Gastrocnemius medialis (tissue), 4 donors: ENCODE measurements around the gene NAP1L4. TPM values are rescaled to one million over a fixed set of nuclear protein-coding genes. Genes with fewer than 3 reads are reported as not detected.

ENCODE experiments used
- ATAC-seq, 2 donors: fragments of 150-250 bp; one replicate each; pipeline ENCODE4 v1.9.1; 2016
- DNase-seq, 2 donors: peaks; one replicate each; pipeline ENCODE4 v3.0.0-alpha.2; 2019
- H3K27ac ChIP-seq, 4 donors: fragments of 200-600 bp; sonication (generic); 1 replicate in 1 of 4; 2 replicates in 3 of 4; pipeline ENCODE4 v1.5.1; 2016 to 2018; ENCODE audit warnings: mild to moderate bottlenecking in 2 of 4, moderate library complexity in 1 of 4
- H3K27me3 ChIP-seq, 3 donors: fragments of 200-600 bp; sonication (generic) in 2 of 3; 1 replicate in 1 of 3; 2 replicates in 2 of 3; pipeline versions ENCODE4 v1.5.1 to v1.6.0; 2016 to 2019; ENCODE audit warnings: mild to moderate bottlenecking in 1 of 3, moderate library complexity in 1 of 3
- H3K36me3 ChIP-seq, 2 donors: fragments of 200-600 bp; sonication (generic) in 1 of 2; one replicate each; pipeline ENCODE4 v1.5.1; 2017 to 2018
- H3K4me1 ChIP-seq, 2 donors: fragments of 200-600 bp; sonication (generic) in 1 of 2; one replicate each; pipeline ENCODE4 v1.5.1; 2016 to 2017; ENCODE audit warnings: mild to moderate bottlenecking in 2 of 2
- H3K4me3 ChIP-seq, 4 donors: fragments of 200-600 bp; sonication (generic) in 3 of 4; 1 replicate in 1 of 4; 2 replicates in 3 of 4; pipeline ENCODE4 v1.5.1; 2016 to 2019; ENCODE audit warnings: mild to moderate bottlenecking in 2 of 4
- H3K9me3 ChIP-seq, 3 donors: fragments of 200-600 bp; sonication (generic) in 2 of 3; 1 replicate in 1 of 3; 2 replicates in 2 of 3; pipeline ENCODE4 v1.5.1; 2016 to 2019
- CTCF ChIP-seq, 5 experiments: fragments of 450-650 bp in 3 of 5; fragments of 200-600 bp in 2 of 5; sonication (generic) in 2 of 5; IDR thresholded peaks in 4 of 5; conservative IDR thresholded peaks in 1 of 5; 1 replicate in 4 of 5; 2 replicates in 1 of 5; pipeline ENCODE4 v1.5.1; 2016 to 2019; ENCODE audit warnings: antibody characterized with exemption in 5 of 5, mild to moderate bottlenecking in 3 of 5, moderate library complexity in 3 of 5
- POLR2A ChIP-seq, 2 donors: fragments of 450-650 bp; IDR thresholded peaks; one replicate each; pipeline ENCODE4 v1.6.1; 2017; ENCODE audit warnings: antibody characterized with exemption in 2 of 2, mild to moderate bottlenecking in 2 of 2, moderate library complexity in 2 of 2
- in situ Hi-C, 4 donors: fragments of 200-750 bp; cut with MboI; loops; one replicate each; pipeline versions ENCODE4 v1.15.0 to v1.8.0; 2017; ENCODE audit warnings: low sequenced_read_pairs in 4 of 4
- intact Hi-C: fragments of 100-400 bp; cut with DNase I; formaldehyde crosslinking; loops from one replicate; pipeline ENCODE4 v1.15.1; 2023; ENCODE audit warnings: low total_unique reads
- total RNA-seq, 4 donors: library from RNA; depleted of rRNA; stranded (reverse); fragments of >200 nt; gene quantifications; one replicate each; pipeline versions ENCODE4 v1.1.0 to v1.2.3, GENCODE V29; 2016

Gene NAP1L4
- total RNA-seq, 4 donors from 2014 or later = 86.4 to 123 (median 111) TPM

- in situ Hi-C loops = no loop called here
- intact Hi-C loops = no loop called here
- H3K27me3 ChIP-seq = no peaks in the 10 kb centered on the region
Measured at GRCh38 chr11:2964782-2965181, 27.3 kb downstream of the NAP1L4 start.

GRCh38 chr11:2963761-2964160 is 28.4 kb downstream of the NAP1L4 start:
- in situ Hi-C loops = no loop called here
- no peak for ATAC-seq

More at GRCh38 chr11:2964782-2965181, 27.3 kb downstream of the NAP1L4 start:
- no peaks in the 10 kb centered on the region for H3K4me1 ChIP-seq
- DNase-seq (no peak), ATAC-seq (peak in 1 of 2 donors; percentile 61)
- no peak overlapping the region for H3K27ac ChIP-seq
- H3K9me3 ChIP-seq = no peaks in the 10 kb centered on the region
- H3K4me3 ChIP-seq = no peak overlapping the region
- TF ChIP-seq CTCF (IDR thresholded peaks at IDR 0.05 in 4 of 5, conservative IDR thresholded peaks at IDR 0.05 in 1 of 5) (no peak), POLR2A (IDR thresholded peaks at IDR 0.05) (no peak)
- H3K36me3 ChIP-seq = peaks cover 2 to 78% of the 10 kb centered on the region in 2 donors

GRCh38 chr11:2963112-2963754 is 28.9 kb downstream of the NAP1L4 start:
- Histone ChIP-seq H3K4me3 (no peak overlapping the region), H3K27me3 (no peaks in the 10 kb centered on the region), H3K27ac (no peak overlapping the region), H3K36me3 (peaks cover 2 to 78% of the 10 kb centered on the region in 2 donors), H3K9me3 (no peaks in the 10 kb centered on the region), H3K4me1 (no peaks in the 10 kb centered on the region)
- no peak for DNase-seq
- ATAC-seq = no peak
- no peak for TF ChIP-seq POLR2A (IDR thresholded peaks at IDR 0.05)
- no peak for TF ChIP-seq CTCF (IDR thresholded peaks at IDR 0.05 in 4 of 5, conservative IDR thresholded peaks at IDR 0.05 in 1 of 5)
- in situ Hi-C loops (no loop called here), intact Hi-C loops (no loop called here)

More at GRCh38 chr11:2963761-2964160, 28.4 kb downstream of the NAP1L4 start:
- Histone ChIP-seq H3K36me3 (peaks cover 2 to 78% of the 10 kb centered on the region in 2 donors), H3K9me3 (no peaks in the 10 kb centered on the region), H3K4me3 (no peak overlapping the region), H3K4me1 (no peaks in the 10 kb centered on the region), H3K27me3 (no peaks in the 10 kb centered on the region), H3K27ac (no peak overlapping the region)
- no peak for DNase-seq
- no peak for TF ChIP-seq CTCF (IDR thresholded peaks at IDR 0.05 in 4 of 5, conservative IDR thresholded peaks at IDR 0.05 in 1 of 5)
- TF ChIP-seq POLR2A (IDR thresholded peaks at IDR 0.05) = no peak
- intact Hi-C loops = no loop called here

- intact Hi-C loops (no loop called here), in situ Hi-C loops (no loop called here)
- DNase-seq (no peak), ATAC-seq (no peak)
- Histone ChIP-seq H3K27ac (no peak overlapping the region), H3K4me3 (no peak overlapping the region), H3K27me3 (no peaks in the 10 kb centered on the region), H3K4me1 (no peaks in the 10 kb centered on the region), H3K36me3 (peaks cover 2 to 78% of the 10 kb centered on the region in 2 donors), H3K9me3 (no peaks in the 10 kb centered on the region)
- TF ChIP-seq CTCF (IDR thresholded peaks at IDR 0.05 in 4 of 5, conservative IDR thresholded peaks at IDR 0.05 in 1 of 5) (no peak), POLR2A (IDR thresholded peaks at IDR 0.05) (no peak)
Measured at GRCh38 chr11:2961080-2961479, 31.0 kb downstream of the NAP1L4 start.

GRCh38 chr11:2960139-2960538 is 32.0 kb downstream of the NAP1L4 start:
- Histone ChIP-seq H3K4me3 (no peak overlapping the region), H3K9me3 (no peaks in the 10 kb centered on the region), H3K36me3 (peaks cover 2 to 78% of the 10 kb centered on the region in 2 donors), H3K27ac (no peak overlapping the region), H3K27me3 (no peaks in the 10 kb centered on the region), H3K4me1 (no peaks in the 10 kb centered on the region)
- in situ Hi-C loops (no loop called here), intact Hi-C loops (no loop called here)
- DNase-seq = no peak
- no peak for TF ChIP-seq POLR2A (IDR thresholded peaks at IDR 0.05)
- TF ChIP-seq CTCF (IDR thresholded peaks at IDR 0.05 in 4 of 5, conservative IDR thresholded peaks at IDR 0.05 in 1 of 5) = no peak
- ATAC-seq = no peak
